GM12874 (cell line): ENCODE measurements around the gene DYNLT5.

Experiments
- CTCF ChIP-seq: IDR thresholded peaks from 2 replicates; pipeline ENCODE4 v1.5.1; 2011; ENCODE audit warnings: low read depth, mild to moderate bottlenecking, control low read depth, low read length, moderate library complexity; ENCODE audit not compliant: insufficient read depth

DYNLT5 gene

GRCh38 chr1:66769512-66770229 lies 17.4 kb downstream of the DYNLT5 start:
- TF ChIP-seq CTCF = no peak

DNA sequence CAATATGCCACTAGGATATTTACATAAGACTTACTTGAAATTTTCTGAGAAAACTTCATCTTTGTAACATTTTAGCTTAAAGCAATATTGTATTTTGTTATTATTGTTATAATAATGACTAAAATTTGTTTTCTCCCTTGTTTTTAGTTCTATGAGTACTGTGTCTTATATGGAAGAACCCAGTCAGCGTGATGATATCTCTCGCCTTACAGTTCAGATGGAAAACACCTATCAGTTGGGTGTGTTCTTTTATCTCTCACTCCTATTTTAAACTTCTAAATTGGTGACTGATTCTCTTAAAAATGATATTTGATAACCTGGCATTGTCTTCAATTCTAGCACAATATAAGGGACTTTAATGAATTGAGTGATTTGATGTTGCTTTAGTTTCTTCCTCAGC lies 18.0 kb downstream of the DYNLT5 start:
- TF ChIP-seq CTCF = no peak

DNA sequence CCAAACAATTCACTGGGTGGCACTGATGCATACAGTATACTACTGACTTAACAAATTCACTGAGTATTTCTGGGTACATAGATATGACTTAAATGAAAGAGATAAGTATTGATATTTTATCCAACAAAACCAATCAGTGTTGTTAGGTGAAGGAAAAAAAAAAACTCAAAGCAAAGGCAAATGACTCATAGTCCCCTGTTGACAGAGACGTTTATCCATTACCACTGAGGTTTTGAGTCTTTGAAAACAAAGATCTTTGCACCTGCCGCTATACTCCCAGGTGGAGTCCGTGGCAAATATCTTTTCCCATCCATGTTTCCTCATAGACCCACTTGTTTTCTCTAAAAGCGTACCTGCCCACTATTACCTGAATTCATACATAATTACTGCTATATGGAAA lies 18.4 kb downstream of the DYNLT5 start:
- TF ChIP-seq CTCF = no peak

DNA sequence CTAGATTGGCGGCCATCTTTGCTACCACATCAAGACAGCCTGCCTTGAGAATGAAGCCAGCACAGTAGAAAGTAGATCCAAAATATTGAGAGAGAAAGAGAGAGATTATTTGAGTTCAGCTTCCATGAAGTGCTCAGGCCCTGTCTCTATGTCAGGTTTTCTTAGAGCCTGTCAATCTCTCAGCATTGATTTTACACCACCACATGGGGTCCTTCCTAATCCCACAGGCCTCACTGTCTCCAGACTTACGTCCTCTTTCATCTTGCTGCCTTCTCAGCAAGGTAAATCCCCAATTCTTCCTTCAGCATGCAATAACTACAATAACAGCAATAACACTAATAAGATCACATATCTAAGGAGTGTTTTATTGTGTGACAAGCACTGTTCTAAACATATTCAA lies 21.0 kb downstream of the DYNLT5 start:
- TF ChIP-seq CTCF = no peak

DNA sequence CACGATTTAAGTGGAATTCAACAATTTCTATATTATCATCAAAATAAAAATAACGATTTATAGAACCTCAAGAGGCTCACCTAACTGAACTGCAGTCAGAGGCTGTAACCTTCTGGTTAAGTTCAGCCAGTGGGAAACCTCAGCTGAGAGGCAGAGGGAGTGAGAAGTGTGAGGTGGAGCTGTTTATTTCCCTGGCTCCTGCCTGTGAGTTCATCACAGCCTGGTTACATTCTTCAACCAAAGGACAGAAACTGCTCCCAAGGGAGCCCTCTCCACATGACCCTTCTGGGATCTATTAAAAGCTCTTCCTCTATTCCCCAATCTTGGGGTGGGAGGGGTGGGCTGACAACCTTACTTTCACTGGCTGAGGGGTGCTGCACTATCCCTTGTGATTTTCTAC lies 22.2 kb downstream of the DYNLT5 start:
- no peak for TF ChIP-seq CTCF

GRCh38 chr1:66775646-66776045 lies 23.4 kb downstream of the DYNLT5 start:
- no peak for TF ChIP-seq CTCF

GRCh38 chr1:66777831-66778230 lies 25.6 kb downstream of the DYNLT5 start:
- TF ChIP-seq CTCF = no peak
